Measurements from ENCODE around the gene RPTOR.

Gene RPTOR

DNA sequence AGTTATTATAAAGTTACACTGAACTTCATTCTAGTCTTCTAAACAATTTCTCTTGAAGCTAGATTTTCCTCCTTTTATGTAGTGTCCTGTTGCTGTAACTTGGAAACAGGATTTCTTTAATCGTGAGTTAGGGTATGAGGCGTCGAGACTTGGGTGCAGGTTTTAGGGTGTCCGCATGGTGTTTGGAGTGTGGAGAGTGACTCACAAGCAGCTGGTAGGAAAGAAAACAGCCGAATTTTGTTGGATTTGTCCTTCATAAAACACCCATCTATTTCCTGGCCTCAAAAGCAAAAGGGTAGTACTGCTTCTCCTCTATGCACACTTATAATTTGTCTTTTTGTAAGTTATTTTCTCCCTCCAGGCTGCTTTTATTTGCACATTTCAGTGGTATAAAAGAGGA lies 1.6 kb downstream of the RPTOR start:
- H3K4me3 ChIP-seq (replicated peaks in 1 of 2; ENCODE audit: low read depth in 2 of 2, low read length in 2 of 2): no peak overlapping the region
- TF ChIP-seq, protein P1, sequence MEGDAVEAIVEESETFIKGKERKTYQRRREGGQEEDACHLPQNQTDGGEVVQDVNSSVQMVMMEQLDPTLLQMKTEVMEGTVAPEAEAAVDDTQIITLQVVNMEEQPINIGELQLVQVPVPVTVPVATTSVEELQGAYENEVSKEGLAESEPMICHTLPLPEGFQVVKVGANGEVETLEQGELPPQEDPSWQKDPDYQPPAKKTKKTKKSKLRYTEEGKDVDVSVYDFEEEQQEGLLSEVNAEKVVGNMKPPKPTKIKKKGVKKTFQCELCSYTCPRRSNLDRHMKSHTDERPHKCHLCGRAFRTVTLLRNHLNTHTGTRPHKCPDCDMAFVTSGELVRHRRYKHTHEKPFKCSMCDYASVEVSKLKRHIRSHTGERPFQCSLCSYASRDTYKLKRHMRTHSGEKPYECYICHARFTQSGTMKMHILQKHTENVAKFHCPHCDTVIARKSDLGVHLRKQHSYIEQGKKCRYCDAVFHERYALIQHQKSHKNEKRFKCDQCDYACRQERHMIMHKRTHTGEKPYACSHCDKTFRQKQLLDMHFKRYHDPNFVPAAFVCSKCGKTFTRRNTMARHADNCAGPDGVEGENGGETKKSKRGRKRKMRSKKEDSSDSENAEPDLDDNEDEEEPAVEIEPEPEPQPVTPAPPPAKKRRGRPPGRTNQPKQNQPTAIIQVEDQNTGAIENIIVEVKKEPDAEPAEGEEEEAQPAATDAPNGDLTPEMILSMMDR (IDR thresholded peaks at IDR 0.05; ENCODE audit: low read depth, low read length): no peak
- no peak for DNase-seq (ENCODE audit: low read depth in 2 of 2)

DNA sequence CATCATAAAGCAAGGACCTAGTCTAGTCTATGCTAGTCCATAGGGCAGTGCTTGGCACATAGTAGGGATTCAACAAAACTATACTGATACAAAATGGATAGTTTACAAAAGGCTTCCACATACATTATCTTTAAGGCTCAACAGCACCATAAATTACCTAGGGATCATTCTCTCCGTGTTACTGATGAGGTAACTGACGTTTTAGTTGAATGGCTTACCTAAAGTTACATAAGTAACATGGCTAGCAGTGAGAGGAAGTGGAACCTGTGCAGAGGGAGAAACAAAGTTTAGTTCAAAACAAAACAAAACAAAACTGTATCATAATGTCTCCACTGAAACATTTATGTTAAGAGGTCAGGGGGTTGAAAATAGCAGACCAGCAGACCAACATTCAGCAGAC lies 7.9 kb downstream of the RPTOR start:
- TF ChIP-seq, protein P1 (IDR thresholded peaks at IDR 0.05; ENCODE audit: low read depth, low read length): no peak
- H3K4me3 ChIP-seq (replicated peaks in 1 of 2; ENCODE audit: low read depth in 2 of 2, low read length in 2 of 2): no peak overlapping the region
- no peak for DNase-seq (ENCODE audit: low read depth in 2 of 2)

DNA sequence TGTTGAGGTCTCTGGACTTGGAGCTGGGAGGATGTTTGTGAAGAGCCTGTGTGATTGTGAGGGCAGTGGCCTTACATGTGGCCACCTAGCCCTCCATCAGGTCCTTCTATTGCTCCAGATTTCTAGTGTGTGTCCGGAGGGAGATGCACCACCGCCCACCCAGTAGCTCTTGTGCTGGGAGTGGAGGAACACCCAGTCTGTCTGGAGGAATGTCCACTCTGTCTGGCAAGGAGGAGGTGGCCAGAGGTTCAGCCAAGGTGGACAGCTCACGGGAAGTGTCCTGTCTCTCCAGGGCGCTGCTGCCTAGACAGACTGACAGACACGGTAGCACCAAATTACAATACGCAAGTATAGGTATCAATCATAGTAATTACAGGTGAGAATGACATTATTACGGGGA lies 10.6 kb downstream of the RPTOR start:
- no peak for DNase-seq (ENCODE audit: low read depth in 2 of 2)
- no peak overlapping the region for H3K4me3 ChIP-seq (replicated peaks in 1 of 2; ENCODE audit: low read depth in 2 of 2, low read length in 2 of 2)
- TF ChIP-seq, protein P1 (IDR thresholded peaks at IDR 0.05; ENCODE audit: low read depth, low read length): no peak

DNA sequence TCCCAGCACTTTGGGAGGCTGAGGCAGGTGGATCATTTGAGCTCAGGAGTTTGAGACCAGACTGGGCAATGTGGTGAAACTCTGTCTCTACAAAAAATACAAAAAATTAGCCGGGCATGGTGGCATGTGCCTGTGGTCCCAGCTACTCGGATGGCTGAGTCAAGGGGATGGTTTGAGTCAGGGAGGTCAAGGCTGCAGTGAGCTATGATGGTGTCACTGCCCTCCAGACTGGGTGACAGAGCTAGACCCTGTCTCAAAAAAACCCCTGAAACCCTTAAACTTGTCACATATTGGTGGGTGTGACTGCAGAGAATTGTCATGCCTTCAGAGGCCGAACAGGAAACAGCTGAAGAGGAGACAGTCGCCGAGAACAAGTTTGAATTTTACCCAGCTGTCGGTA lies 13.4 kb downstream of the RPTOR start:
- H3K4me3 ChIP-seq (replicated peaks in 1 of 2; ENCODE audit: low read depth in 2 of 2, low read length in 2 of 2): no peak overlapping the region
- TF ChIP-seq, protein P1 (IDR thresholded peaks at IDR 0.05; ENCODE audit: low read depth, low read length): no peak
- DNase-seq (ENCODE audit: low read depth in 2 of 2): no peak

DNA sequence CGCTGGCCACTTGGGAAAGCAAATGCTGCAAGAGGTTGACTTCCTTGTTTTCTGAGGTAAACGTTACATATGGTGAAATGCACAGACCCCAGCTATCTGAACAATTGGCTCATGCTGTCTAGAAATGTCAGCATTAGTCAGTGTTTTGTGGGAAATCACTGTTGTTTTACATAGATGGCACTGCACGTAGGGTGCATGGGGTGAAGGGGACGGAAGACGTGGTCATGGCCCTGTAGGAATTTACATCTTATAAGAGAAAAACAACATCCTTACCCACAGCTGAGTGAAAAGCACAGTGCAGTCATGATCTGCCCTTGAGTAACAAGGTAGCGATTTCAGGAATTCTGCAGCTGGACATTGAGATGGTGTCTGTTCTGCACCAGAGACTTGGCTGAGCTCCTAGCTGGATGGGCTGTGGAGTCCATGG lies 15.2 kb downstream of the RPTOR start:
- DNase-seq (ENCODE audit: low read depth in 2 of 2): peak; percentile 55 to 95

DNA sequence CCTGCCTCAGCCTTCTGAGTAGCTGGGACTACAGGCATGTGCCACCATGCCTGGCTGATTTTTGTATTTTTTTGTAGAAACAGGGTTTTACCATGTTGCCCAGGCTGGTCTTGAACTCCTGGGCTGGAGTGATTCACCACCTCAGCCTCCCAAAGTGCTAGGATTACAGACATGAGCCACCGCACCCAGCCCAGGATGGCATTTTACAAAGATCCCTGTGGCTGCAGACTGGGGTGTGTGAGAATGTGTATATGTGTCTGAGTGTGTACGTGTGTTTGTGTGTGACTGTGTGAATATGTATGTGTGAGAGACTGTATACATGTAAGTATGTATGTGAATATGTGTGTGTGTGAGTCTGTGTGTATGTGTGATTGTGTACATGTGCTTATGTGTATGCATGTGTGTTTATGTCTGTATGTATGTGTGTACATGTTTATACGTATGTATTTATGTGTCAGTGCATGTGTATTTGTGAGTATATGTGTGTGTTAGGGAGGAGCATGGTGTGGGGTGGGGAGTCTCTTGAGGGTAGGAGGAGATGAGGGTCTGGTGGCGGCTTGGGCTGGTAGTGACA lies 17.0 kb downstream of the RPTOR start:
- TF ChIP-seq, protein P1 (IDR thresholded peaks at IDR 0.05; ENCODE audit: low read depth, low read length): no peak
- DNase-seq (ENCODE audit: low read depth in 2 of 2): peak in 1 of 2 donors; percentile 57
- H3K4me3 ChIP-seq (replicated peaks in 1 of 2; ENCODE audit: low read depth in 2 of 2, low read length in 2 of 2): no peak overlapping the region

More for the DNA sequence above, 15.2 kb downstream of the RPTOR start:
- H3K4me3 ChIP-seq (replicated peaks in 1 of 2; ENCODE audit: low read depth in 2 of 2, low read length in 2 of 2): no peak overlapping the region
- TF ChIP-seq, protein P1 (IDR thresholded peaks at IDR 0.05; ENCODE audit: low read depth, low read length): no peak

DNA sequence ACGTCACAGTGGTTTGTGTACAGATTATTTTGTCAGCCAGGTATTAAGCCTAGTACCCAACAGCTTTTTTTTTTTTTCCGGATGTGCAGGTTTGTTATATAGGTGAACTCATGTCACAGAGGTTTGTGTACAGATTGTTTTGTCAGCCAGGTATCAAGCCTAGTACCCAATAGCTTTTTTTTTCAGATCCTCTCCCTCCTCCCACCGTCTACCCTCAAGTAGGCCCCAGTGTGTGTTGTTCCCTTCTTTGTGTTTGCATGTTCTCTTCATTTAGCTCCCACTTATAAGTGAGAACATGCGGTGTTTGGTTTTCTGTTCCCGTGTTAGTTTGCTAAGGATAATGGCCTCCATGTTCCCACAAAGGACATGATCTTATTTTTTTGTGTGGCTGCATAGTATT lies 19.9 kb downstream of the RPTOR start:
- no peak for DNase-seq (ENCODE audit: low read depth in 2 of 2)
- H3K4me3 ChIP-seq (replicated peaks in 1 of 2; ENCODE audit: low read depth in 2 of 2, low read length in 2 of 2): no peak overlapping the region
- TF ChIP-seq, protein P1 (IDR thresholded peaks at IDR 0.05; ENCODE audit: low read depth, low read length): no peak

All from cardiac fibroblast (primary cell).